K562 (cell line): ENCODE measurements around the gene RNF19B. TPM values are rescaled to one million over a fixed set of nuclear protein-coding genes. Genes with fewer than 3 reads are reported as not detected.
A peak's percentile ranks its signal among the peaks of the same experiment; 100 is the strongest.

Source experiments
- ATF1 ChIP-seq, 2 experiments: fragments of 450-650 bp in 1 of 2; IDR thresholded peaks; 2 replicates each; pipeline ENCODE4 v1.6.1; 2016; ENCODE audit warnings: missing compliant biosample characterization in 1 of 2, missing genetic modification characterization in 1 of 2
- CREM ChIP-seq: IDR thresholded peaks from 2 replicates; pipeline ENCODE4 v1.6.1; 2014; ENCODE audit warnings: antibody characterized with exemption, low read depth
- GABPB1 ChIP-seq: sonication (generic); formaldehyde crosslinking; IDR thresholded peaks from 2 replicates; pipeline ENCODE4 v1.8.0; 2022; ENCODE audit warnings: mild to moderate bottlenecking, missing genetic modification reagents
- HDAC1 ChIP-seq, 2 experiments: fragments of 450-650 bp; IDR thresholded peaks; 2 replicates each; pipeline ENCODE4 v1.6.1; 2016 to 2017; ENCODE audit warnings: inconsistent platforms in 1 of 2, mild to moderate bottlenecking in 1 of 2, moderate library complexity in 1 of 2
- KDM2B ChIP-seq: fragments of 250-450 bp; sonication (Bioruptor Pico); IDR thresholded peaks from 2 replicates; pipeline ENCODE4 v1.8.0; 2021; ENCODE audit warnings: mild to moderate bottlenecking, moderate library complexity
- MTA3 ChIP-seq: fragments of 450-650 bp; formaldehyde crosslinking; IDR thresholded peaks from 2 replicates; pipeline ENCODE4 v1.6.1; 2017; ENCODE audit warnings: mild to moderate bottlenecking, borderline replicate concordance
- NFE2 ChIP-seq: IDR thresholded peaks from 2 replicates; pipeline ENCODE4 v1.6.1; 2014; ENCODE audit warnings: antibody characterized with exemption, low read depth
- NFE2L1 ChIP-seq: fragments of 450-650 bp; IDR thresholded peaks from 2 replicates; pipeline ENCODE4 v1.6.1; 2016; ENCODE audit warnings: missing genetic modification characterization, low read depth, mild to moderate bottlenecking, missing compliant biosample characterization, moderate library complexity, borderline replicate concordance
- PHF20 ChIP-seq: fragments of 450-650 bp; IDR thresholded peaks from 2 replicates; pipeline ENCODE4 v1.6.1; 2018; ENCODE audit not compliant: partially characterized antibody
- RNF2 ChIP-seq: sonication (generic); IDR thresholded peaks from 2 replicates; pipeline ENCODE4 v1.6.1; 2016
- SUPT5H ChIP-seq: fragments of 450-650 bp; IDR thresholded peaks from 2 replicates; pipeline ENCODE4 v1.6.1; 2016
- ZFP30 ChIP-seq: fragments of 250-450 bp; sonication (Bioruptor Pico); IDR thresholded peaks from 2 replicates; pipeline ENCODE4 v1.8.0; 2022; ENCODE audit warnings: moderate library complexity, mild to moderate bottlenecking, inconsistent platforms, borderline replicate concordance
- ZNF224 ChIP-seq: sonication (generic); formaldehyde crosslinking; IDR thresholded peaks from 2 replicates; pipeline ENCODE4 v1.8.0; 2022; ENCODE audit warnings: mild to moderate bottlenecking, missing genetic modification reagents
- polyA plus RNA-seq, 8 experiments: library from polyadenylated mRNA; depleted of rRNA in 4 of 8; stranded (reverse) in 5 of 8; unstranded in 3 of 8; fragments of >200 nt; fragmentation: Nextera tagmentation in 2 of 8; fragmentation: Illumina TruSeq in 1 of 8; extraction: Ambion mirVana in 2 of 8; extraction: Trizol in 1 of 8; gene quantifications; 2 replicates each; pipeline versions ENCODE4 v1.2.1 to v1.2.3, GENCODE V29; 2011 to 2014; ENCODE audit warnings: inconsistent platforms in 1 of 8, missing spikeins in 1 of 8
- total RNA-seq, 7 experiments: library from RNA; depleted of rRNA in 6 of 7; stranded (reverse); fragments of >200 nt in 6 of 7; fragmentation: Illumina TruSeq in 2 of 7; extraction: Trizol in 2 of 7; gene quantifications; 2 replicates each; pipeline versions ENCODE4 v1.2.1 to v1.2.3, GENCODE V29; 2011 to 2021; ENCODE audit warnings: low replicate concordance in 1 of 7
- TF ChIP-seq, protein P1 (sequence below), 2 experiments: fragments of 250-450 bp in 1 of 2; fragments of 450-650 bp in 1 of 2; sonication (Bioruptor Pico) in 1 of 2; IDR thresholded peaks; 2 replicates each; pipeline versions ENCODE4 v1.6.1 to v1.8.0; 2016 to 2021; ENCODE audit warnings: mild to moderate bottlenecking in 2 of 2, moderate library complexity in 2 of 2, missing compliant biosample characterization in 1 of 2, missing genetic modification characterization in 1 of 2
- TF ChIP-seq, protein P2 (sequence below): IDR thresholded peaks from 2 replicates; pipeline ENCODE4 v1.6.1; 2012; ENCODE audit warnings: low read depth, low read length, improper control_type of control experiment, borderline replicate concordance
- TF ChIP-seq, protein P3 (sequence below), 2 experiments: fragments of 450-650 bp; formaldehyde crosslinking in 1 of 2; IDR thresholded peaks; 2 replicates each; pipeline versions ENCODE4 v1.4.0 to v1.6.1; 2014 to 2020; ENCODE audit warnings: mild to moderate bottlenecking in 2 of 2, borderline replicate concordance in 1 of 2, low read depth in 1 of 2

RNF19B gene
- total and polyA plus RNA-seq, 9 of the 15 experiments (the other 6 are each of a cell fraction or from before 2014, with no cell fraction given) = 2.6 to 14.9 (median 10.1) TPM

DNA sequence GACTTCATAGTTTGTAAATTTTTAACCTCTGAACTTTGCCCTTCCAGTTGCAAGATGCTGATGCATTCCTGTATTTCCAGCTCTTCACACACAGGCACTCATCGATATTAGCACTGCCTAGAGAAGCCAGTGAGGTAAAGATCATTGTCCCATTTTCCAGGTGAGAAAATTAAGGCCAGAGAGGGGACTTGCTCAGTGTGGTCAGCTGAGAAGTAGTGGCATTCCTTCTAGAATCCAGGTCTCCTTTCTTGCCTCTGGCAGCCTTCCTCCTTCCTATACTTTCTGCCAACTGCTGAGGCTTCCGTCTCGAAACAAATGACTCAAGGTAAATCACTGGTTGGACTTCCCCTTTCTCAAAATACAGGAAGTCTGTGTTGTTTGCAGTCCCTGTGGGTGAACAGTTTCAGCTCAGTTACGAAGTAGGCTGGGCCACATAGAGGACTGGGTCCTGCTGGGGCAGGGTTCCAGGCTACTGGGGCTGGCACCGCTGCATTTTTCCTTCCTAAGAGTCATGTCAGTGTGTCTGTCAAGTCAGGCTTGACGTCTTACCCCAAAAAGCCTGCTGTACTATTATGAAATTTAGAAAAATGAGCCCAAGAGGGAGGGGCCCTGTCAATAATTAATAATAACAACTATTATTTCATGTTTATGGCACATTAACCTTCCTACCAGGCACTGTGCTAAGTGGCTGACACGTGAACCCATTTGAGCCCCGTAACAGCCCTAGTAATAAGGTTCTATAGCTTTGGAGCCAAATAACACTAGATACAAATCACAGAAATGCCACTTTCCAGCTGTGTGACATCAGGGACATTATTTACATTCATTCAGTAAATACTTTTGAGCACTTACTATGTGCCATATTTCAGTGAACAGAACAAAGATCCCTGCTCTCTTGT is 16.6 kb upstream of the RNF19B start (continued):
- TF ChIP-seq, protein P1, sequence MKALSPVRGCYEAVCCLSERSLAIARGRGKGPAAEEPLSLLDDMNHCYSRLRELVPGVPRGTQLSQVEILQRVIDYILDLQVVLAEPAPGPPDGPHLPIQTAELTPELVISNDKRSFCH (CRISPR knock-in tag; IDR thresholded peaks at IDR 0.05) = no peak
- TF ChIP-seq, protein P1 (tag; IDR thresholded peaks at IDR 0.05) = peak; percentile 77
- TF ChIP-seq, protein P2, sequence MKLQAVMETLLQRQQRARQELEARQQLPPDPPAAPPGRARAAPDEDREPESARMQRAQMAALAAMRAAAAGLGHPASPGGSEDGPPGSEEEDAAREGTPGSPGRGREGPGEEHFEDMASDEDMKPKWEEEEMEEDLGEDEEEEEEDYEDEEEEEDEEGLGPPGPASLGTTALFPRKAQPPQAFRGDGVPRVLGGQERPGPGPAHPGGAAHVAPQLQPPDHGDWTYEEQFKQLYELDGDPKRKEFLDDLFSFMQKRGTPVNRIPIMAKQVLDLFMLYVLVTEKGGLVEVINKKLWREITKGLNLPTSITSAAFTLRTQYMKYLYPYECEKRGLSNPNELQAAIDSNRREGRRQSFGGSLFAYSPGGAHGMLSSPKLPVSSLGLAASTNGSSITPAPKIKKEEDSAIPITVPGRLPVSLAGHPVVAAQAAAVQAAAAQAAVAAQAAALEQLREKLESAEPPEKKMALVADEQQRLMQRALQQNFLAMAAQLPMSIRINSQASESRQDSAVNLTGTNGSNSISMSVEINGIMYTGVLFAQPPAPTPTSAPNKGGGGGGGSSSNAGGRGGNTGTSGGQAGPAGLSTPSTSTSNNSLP = no peak
- TF ChIP-seq RNF2 (peak; percentile 45; the same call in 1 of the 2 replicates), MTA3 (peak; percentile 67; the same call in 1 of the 2 replicates), ZFP30 (CRISPR knock-in tag) (no peak), HDAC1 (IDR thresholded peaks at IDR 0.05) (peak in 1 of 2 experiments; percentile 14; a peak in 1 of 4 replicates), GABPB1 (peak; percentile 83), NFE2 (peak; percentile 57; the same call in 1 of the 2 replicates), NFE2L1 (tag) (no peak), PHF20 (peak; percentile 51), CREM (0 out of 2 replicates have a peak, but pooled peaks have one; percentile 14), ZNF224 (CRISPR knock-in tag) (no peak), KDM2B (CRISPR knock-in tag) (no peak), SUPT5H (peak; percentile 31; the same call in 1 of the 2 replicates), ATF1 (CRISPR knock-in tag; IDR thresholded peaks at IDR 0.05) (no peak), ATF1 (tag; IDR thresholded peaks at IDR 0.05) (peak; percentile 48; the same call in 1 of the 2 replicates)
- TF ChIP-seq, protein P3, sequence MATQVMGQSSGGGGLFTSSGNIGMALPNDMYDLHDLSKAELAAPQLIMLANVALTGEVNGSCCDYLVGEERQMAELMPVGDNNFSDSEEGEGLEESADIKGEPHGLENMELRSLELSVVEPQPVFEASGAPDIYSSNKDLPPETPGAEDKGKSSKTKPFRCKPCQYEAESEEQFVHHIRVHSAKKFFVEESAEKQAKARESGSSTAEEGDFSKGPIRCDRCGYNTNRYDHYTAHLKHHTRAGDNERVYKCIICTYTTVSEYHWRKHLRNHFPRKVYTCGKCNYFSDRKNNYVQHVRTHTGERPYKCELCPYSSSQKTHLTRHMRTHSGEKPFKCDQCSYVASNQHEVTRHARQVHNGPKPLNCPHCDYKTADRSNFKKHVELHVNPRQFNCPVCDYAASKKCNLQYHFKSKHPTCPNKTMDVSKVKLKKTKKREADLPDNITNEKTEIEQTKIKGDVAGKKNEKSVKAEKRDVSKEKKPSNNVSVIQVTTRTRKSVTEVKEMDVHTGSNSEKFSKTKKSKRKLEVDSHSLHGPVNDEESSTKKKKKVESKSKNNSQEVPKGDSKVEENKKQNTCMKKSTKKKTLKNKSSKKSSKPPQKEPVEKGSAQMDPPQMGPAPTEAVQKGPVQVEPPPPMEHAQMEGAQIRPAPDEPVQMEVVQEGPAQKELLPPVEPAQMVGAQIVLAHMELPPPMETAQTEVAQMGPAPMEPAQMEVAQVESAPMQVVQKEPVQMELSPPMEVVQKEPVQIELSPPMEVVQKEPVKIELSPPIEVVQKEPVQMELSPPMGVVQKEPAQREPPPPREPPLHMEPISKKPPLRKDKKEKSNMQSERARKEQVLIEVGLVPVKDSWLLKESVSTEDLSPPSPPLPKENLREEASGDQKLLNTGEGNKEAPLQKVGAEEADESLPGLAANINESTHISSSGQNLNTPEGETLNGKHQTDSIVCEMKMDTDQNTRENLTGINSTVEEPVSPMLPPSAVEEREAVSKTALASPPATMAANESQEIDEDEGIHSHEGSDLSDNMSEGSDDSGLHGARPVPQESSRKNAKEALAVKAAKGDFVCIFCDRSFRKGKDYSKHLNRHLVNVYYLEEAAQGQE (IDR thresholded peaks at IDR 0.05; ENCODE audit: borderline replicate concordance) = peak; percentile 21; the same call in 1 of the 2 replicates
- TF ChIP-seq, protein P3 (CRISPR knock-in tag; IDR thresholded peaks at IDR 0.05; ENCODE audit: low read depth) = no peak; the same call in 1 of the 2 replicates
